H1 (cell line): Measurements from ENCODE around the gene RAB40A.

Experiments
- CHD2 ChIP-seq: IDR thresholded peaks from 2 replicates; pipeline ENCODE4 v1.6.1; 2012; ENCODE audit warnings: low read length, improper control_type of control experiment
- RAD21 ChIP-seq, 2 experiments: IDR thresholded peaks in 1 of 2; conservative IDR thresholded peaks in 1 of 2; 2 replicates each; pipeline ENCODE4 v1.6.1; 2011; ENCODE audit warnings: low read depth in 2 of 2, low read length in 2 of 2, improper control_type of control experiment in 1 of 2, inconsistent platforms in 1 of 2, mild to moderate bottlenecking in 1 of 2, moderate library complexity in 1 of 2
- TF ChIP-seq, protein P1 (sequence below), 3 experiments: IDR thresholded peaks; 1 replicate in 2 of 3; 2 replicates in 1 of 3; pipeline versions ENCODE4 v1.5.1 to v1.6.1; 2011; ENCODE audit warnings: low read length in 3 of 3, mild to moderate bottlenecking in 3 of 3, inconsistent platforms in 2 of 3, low read depth in 1 of 3, moderate library complexity in 1 of 3; ENCODE audit not compliant: insufficient read depth in 1 of 3; ENCODE audit errors: control extremely low read depth in 1 of 3

DNA sequence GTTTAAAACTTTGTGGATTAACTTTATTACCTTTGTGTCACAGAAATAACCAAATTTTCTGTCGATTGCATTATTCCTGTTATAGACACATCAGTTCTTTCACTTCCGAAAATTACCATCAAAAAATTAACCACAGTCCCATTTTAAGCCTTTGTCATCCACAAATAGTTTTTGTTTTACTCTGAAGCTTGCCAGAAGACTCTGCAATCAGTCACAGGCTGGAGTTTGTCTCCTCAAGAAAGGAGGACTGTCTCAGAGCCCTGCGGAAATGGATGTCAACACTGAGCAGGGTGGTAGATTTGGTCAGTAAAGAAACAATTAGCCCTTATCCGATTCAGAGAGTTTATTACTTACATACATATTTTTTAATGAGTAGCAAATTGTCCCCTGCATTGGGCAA, 45.9 kb upstream of the RAB40A start:
- no peak for TF ChIP-seq RAD21 (IDR thresholded peaks at IDR 0.05 in 1 of 2, conservative IDR thresholded peaks at IDR 0.05 in 1 of 2; ENCODE audit: low read depth in 2 of 2, low read length in 2 of 2)
- TF ChIP-seq, protein P1, sequence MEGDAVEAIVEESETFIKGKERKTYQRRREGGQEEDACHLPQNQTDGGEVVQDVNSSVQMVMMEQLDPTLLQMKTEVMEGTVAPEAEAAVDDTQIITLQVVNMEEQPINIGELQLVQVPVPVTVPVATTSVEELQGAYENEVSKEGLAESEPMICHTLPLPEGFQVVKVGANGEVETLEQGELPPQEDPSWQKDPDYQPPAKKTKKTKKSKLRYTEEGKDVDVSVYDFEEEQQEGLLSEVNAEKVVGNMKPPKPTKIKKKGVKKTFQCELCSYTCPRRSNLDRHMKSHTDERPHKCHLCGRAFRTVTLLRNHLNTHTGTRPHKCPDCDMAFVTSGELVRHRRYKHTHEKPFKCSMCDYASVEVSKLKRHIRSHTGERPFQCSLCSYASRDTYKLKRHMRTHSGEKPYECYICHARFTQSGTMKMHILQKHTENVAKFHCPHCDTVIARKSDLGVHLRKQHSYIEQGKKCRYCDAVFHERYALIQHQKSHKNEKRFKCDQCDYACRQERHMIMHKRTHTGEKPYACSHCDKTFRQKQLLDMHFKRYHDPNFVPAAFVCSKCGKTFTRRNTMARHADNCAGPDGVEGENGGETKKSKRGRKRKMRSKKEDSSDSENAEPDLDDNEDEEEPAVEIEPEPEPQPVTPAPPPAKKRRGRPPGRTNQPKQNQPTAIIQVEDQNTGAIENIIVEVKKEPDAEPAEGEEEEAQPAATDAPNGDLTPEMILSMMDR (IDR thresholded peaks at IDR 0.05; ENCODE audit: control extremely low read depth in 1 of 3, insufficient read depth in 1 of 3, low read depth in 1 of 3, low read length in 3 of 3): no peak
- no peak for TF ChIP-seq CHD2
